NOMO-1 treated with DMSO at 0.1 percent for 48 hours (cell line): ENCODE data around the gene ITSN1.
A peak's percentile ranks its signal among the peaks of the same experiment; 100 is the strongest.
"Not testable (repeated sequence)": the region's sequence is repeated elsewhere in the genome, so short reads cannot be mapped to it uniquely, and the experiment has no call there.

Source experiments
- DNase-seq: peaks from one replicate; lab custom pipeline; 2025; ENCODE audit not compliant: unreplicated experiment; lab: John Stamatoyannopoulos, UW

The ITSN1 gene

GRCh38 chr21:33650929-33651509 lies 8.7 kb downstream of the ITSN1 start:
- DNase-seq = no peak

GRCh38 chr21:33651965-33652680 lies 9.8 kb downstream of the ITSN1 start:
- DNase-seq = no peak

- DNase-seq = no peak
These were observed 12.1 kb downstream of the ITSN1 start for GRCh38 chr21:33654412-33654811.

GRCh38 chr21:33655588-33656221 lies 13.4 kb downstream of the ITSN1 start:
- no peak for DNase-seq

GRCh38 chr21:33657124-33657820 lies 15.0 kb downstream of the ITSN1 start:
- DNase-seq = peak; percentile 48

- DNase-seq = no peak
These were observed 16.7 kb downstream of the ITSN1 start for GRCh38 chr21:33658919-33659567.

- no peak for DNase-seq
These were observed 17.3 kb downstream of the ITSN1 start for GRCh38 chr21:33659568-33659949.

GRCh38 chr21:33660406-33660805 lies 18.1 kb downstream of the ITSN1 start:
- no peak for DNase-seq

- DNase-seq = no peak
These were observed 18.8 kb downstream of the ITSN1 start for GRCh38 chr21:33661146-33661545.

GRCh38 chr21:33662046-33662445 lies 19.7 kb downstream of the ITSN1 start:
- DNase-seq = no peak

- no peak for DNase-seq
These were observed 20.9 kb downstream of the ITSN1 start for GRCh38 chr21:33663241-33663640.

- no peak for DNase-seq
These were observed 21.8 kb downstream of the ITSN1 start for GRCh38 chr21:33664135-33664534.

GRCh38 chr21:33666153-33666552 lies 23.9 kb downstream of the ITSN1 start:
- no peak for DNase-seq

- DNase-seq = no peak
These were observed 25.3 kb downstream of the ITSN1 start for GRCh38 chr21:33667636-33668035.

GRCh38 chr21:33668180-33668579 lies 25.9 kb downstream of the ITSN1 start:
- DNase-seq = no peak

- no peak for DNase-seq
These were observed 26.3 kb downstream of the ITSN1 start for GRCh38 chr21:33668620-33669019.

GRCh38 chr21:33670076-33670978 lies 28.0 kb downstream of the ITSN1 start:
- no peak for DNase-seq

GRCh38 chr21:33673473-33673872 lies 31.2 kb downstream of the ITSN1 start:
- DNase-seq = no peak

- DNase-seq = no peak
These were observed 31.9 kb downstream of the ITSN1 start for GRCh38 chr21:33674226-33674625.

GRCh38 chr21:33676666-33677065 lies 34.4 kb downstream of the ITSN1 start:
- not testable (repeated sequence) for DNase-seq
